K562 (cell line): ENCODE measurements around the gene SOBP.

Experiments used
- EZH2 ChIP-seq: IDR thresholded peaks from 2 replicates; pipeline ENCODE4 v1.6.1; 2012; ENCODE audit warnings: low read depth, mild to moderate bottlenecking, inconsistent platforms, low read length, borderline replicate concordance
- KAT2B ChIP-seq: IDR thresholded peaks from one replicate; pipeline ENCODE4 v1.6.1; 2012; ENCODE audit warnings: low read depth, mild to moderate bottlenecking, control low read depth, inconsistent platforms, low read length, moderate library complexity
- KDM4B ChIP-seq, 2 experiments: fragments of 450-650 bp in 1 of 2; sonication (generic) in 1 of 2; IDR thresholded peaks; 2 replicates each; pipeline ENCODE4 v1.6.1; 2016 to 2017; ENCODE audit warnings: borderline replicate concordance in 2 of 2, antibody characterized with exemption in 1 of 2, low read depth in 1 of 2, mild to moderate bottlenecking in 1 of 2
- NR2C2 ChIP-seq, 2 experiments: fragments of 200-800 bp in 1 of 2; sonication (Bioruptor generic) in 1 of 2; sonication (generic) in 1 of 2; formaldehyde crosslinking in 1 of 2; IDR thresholded peaks; 2 replicates each; pipeline versions ENCODE4 v1.6.1 to v1.8.0; 2016 to 2022; ENCODE audit warnings: mild to moderate bottlenecking in 1 of 2, missing compliant biosample characterization in 1 of 2, missing genetic modification characterization in 1 of 2, missing genetic modification reagents in 1 of 2
- POLR2A ChIP-seq: fragments of 450-650 bp; conservative IDR thresholded peaks from 2 replicates; pipeline ENCODE4 v1.6.1; 2016
- RBBP5 ChIP-seq: fragments of 200-600 bp; sonication (generic); IDR thresholded peaks from 2 replicates; pipeline ENCODE4 v1.6.1; 2012; ENCODE audit warnings: borderline replicate concordance, mild to moderate bottlenecking, low read length, control low read depth, inconsistent platforms; ENCODE audit not compliant: insufficient read depth, poor library complexity, severe bottlenecking
- SREBF1 ChIP-seq: fragments of 150-350 bp; IDR thresholded peaks from 2 replicates; pipeline ENCODE4 v1.6.1; 2014; ENCODE audit warnings: antibody characterized with exemption, low read depth, low read length, borderline replicate concordance
- U2AF2 ChIP-seq: fragments of 200-400 bp; formaldehyde crosslinking; optimal IDR thresholded peaks from 2 replicates; pipeline ENCODE3; 2017; ENCODE audit warnings: low read depth, mild to moderate bottlenecking, low read length
- ZNF696 ChIP-seq: fragments of 250-450 bp; sonication (Bioruptor Pico); conservative IDR thresholded peaks from 2 replicates; pipeline ENCODE4 v1.4.0; 2020; ENCODE audit warnings: mild to moderate bottlenecking, moderate library complexity
- TF ChIP-seq, protein P1 (sequence below), 3 experiments: IDR thresholded peaks in 2 of 3; conservative IDR thresholded peaks in 1 of 3; 2 replicates each; pipeline ENCODE4 v1.5.1; 2011 to 2012; ENCODE audit warnings: low read length in 3 of 3, mild to moderate bottlenecking in 3 of 3, control low read depth in 2 of 3, improper control_type of control experiment in 1 of 3, inconsistent platforms in 1 of 3, low read depth in 1 of 3, mixed read lengths in 1 of 3, moderate library complexity in 1 of 3; ENCODE audit not compliant: insufficient read depth in 2 of 3

DNA sequence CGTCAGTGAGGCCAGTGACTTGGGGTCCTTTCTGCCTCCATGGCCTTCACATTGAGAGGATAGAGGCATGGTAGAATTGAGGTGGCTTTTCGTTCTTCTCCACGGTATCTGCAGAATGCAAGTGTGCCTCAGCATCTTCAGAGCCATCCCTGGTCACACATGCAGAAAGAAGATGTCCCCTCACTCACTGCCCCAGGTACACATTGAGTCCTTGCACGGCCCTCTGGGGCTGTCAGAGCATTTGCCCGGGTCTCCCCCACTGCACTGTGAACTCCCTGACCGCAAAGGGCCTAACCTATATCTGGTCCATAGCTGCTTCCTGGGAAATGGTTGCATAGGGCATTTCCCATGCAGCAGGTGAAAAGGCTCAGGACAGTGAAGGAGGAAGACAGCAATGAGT is 218.5 kb downstream of the SOBP start:
- TF ChIP-seq KDM4B (IDR thresholded peaks at IDR 0.05; ENCODE audit: borderline replicate concordance in 2 of 2, low read depth in 1 of 2) (no peak), SREBF1 (no peak), KAT2B (no peak), U2AF2 (no peak), ZNF696 (CRISPR knock-in tag) (no peak), RBBP5 (no peak), NR2C2 (CRISPR knock-in tag; IDR thresholded peaks at IDR 0.05) (no peak), NR2C2 (tag; IDR thresholded peaks at IDR 0.05) (no peak), EZH2 (no peak), POLR2A (no peak)
- TF ChIP-seq, protein P1, sequence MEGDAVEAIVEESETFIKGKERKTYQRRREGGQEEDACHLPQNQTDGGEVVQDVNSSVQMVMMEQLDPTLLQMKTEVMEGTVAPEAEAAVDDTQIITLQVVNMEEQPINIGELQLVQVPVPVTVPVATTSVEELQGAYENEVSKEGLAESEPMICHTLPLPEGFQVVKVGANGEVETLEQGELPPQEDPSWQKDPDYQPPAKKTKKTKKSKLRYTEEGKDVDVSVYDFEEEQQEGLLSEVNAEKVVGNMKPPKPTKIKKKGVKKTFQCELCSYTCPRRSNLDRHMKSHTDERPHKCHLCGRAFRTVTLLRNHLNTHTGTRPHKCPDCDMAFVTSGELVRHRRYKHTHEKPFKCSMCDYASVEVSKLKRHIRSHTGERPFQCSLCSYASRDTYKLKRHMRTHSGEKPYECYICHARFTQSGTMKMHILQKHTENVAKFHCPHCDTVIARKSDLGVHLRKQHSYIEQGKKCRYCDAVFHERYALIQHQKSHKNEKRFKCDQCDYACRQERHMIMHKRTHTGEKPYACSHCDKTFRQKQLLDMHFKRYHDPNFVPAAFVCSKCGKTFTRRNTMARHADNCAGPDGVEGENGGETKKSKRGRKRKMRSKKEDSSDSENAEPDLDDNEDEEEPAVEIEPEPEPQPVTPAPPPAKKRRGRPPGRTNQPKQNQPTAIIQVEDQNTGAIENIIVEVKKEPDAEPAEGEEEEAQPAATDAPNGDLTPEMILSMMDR (IDR thresholded peaks at IDR 0.05 in 2 of 3, conservative IDR thresholded peaks at IDR 0.05 in 1 of 3; ENCODE audit: insufficient read depth in 2 of 3, low read depth in 1 of 3, low read length in 3 of 3): no peak
